Dedifferentiated amniotic fluid mesenchymal stem cell (primary cell): ENCODE results near the gene B3GNT3.

Source experiments
- DNase-seq: peaks from one replicate; pipeline ENCODE4 v3.0.0-alpha.2; 2016; ENCODE audit errors: extremely low spot score

Gene B3GNT3

DNA sequence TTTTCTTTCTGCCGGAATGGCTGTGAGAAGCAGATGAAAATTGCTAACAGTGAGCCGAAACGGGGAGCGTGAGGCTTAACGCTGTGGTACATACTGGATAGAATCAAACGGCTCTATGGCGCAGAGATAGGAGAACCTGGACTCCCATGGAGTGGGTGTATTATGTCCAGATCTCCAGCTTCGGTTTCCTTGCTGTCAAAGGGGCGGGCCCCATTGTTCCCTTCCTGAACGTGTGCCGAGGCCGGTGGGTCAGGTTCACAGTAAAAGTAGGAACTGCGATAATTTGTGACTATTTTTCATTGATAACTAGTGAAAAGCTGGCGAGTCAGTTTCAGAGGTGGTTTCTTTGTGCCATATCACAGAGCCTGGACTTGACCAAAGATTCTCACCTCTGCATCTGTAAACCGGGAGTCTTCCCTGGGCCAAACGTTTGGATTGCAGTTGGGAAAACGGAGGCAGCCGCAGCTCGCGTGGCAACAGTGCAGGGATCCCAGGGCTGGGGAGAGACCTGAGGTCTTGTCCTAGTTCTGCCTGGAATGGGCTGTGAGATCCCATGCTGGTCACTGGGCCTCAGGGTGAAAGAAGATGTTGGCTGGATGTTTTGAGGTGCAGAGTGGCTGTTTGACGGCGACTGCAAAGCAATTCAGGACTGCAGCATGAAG lies 65.5 kb downstream of the B3GNT3 start:
- DNase-seq = no peak

DNA sequence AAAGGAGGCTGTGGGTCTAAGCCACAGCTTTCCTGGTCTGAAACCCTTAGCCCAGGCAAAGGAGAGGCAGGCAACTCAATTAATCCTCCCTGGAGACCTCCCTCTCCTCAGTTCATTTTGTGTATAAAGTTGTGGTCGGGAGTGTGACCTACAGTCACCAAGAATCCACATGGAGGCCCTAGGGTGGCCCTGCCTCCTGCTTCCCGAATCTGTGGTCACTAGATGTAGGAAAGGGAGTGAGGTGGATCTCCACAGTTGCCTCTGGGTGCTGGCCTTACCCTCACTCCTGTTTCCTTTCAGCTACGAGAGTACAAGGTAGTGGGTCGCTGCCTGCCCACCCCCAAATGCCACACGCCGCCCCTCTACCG lies 66.0 kb downstream of the B3GNT3 start:
- DNase-seq = no peak

GRCh38 chr19:17861542-17862402 lies 66.8 kb downstream of the B3GNT3 start:
- DNase-seq = no peak

GRCh38 chr19:17862711-17863519 lies 68.0 kb downstream of the B3GNT3 start:
- DNase-seq = no peak
